PC-3 (cell line): ENCODE results near the gene DISC1. TPM values are rescaled to one million over a fixed set of nuclear protein-coding genes. Genes with fewer than 3 reads are reported as not detected.

Source experiments
- ATAC-seq: fragments of 200-7000 bp; cut with Tn5 transposase; 2 replicates; pipeline ENCODE4 v1.9.1; 2020; ENCODE audit warnings: mild to moderate bottlenecking, moderate library complexity
- BruUV-seq: library from RNA; stranded (reverse); fragments of 400-500 nt; replicated peaks from 2 replicates; lab custom pipeline; 2021; lab: Mats Ljungman, UMichigan
- CTCF ChIA-PET: fragments of 300-600 bp; sonication (Branson Sonifier 250); formaldehyde crosslinking; loops from one replicate; lab custom pipeline; 2022; ENCODE audit warnings: antibody characterized with exemption; lab: Charles Lee
- POLR2A ChIA-PET: fragments of 300-600 bp; sonication (Branson Sonifier 250); formaldehyde crosslinking; loops from one replicate; lab custom pipeline; 2022; ENCODE audit warnings: antibody characterized with exemption; ENCODE audit not compliant: unreplicated experiment; lab: Charles Lee
- DNase-seq: peaks from one replicate; pipeline ENCODE4 v3.0.0-alpha.2; 2015
- H2AFZ ChIP-seq: fragments of 300-600 bp; sonication (generic); 2 replicates; pipeline ENCODE4 v1.6.0; 2016; ENCODE audit warnings: antibody characterized with exemption, low read length
- H3F3A ChIP-seq: fragments of 300-600 bp; sonication (generic); one replicate; pipeline ENCODE4 v1.6.0; 2017; ENCODE audit warnings: antibody characterized with exemption, low read length, control low read depth, mild to moderate bottlenecking; ENCODE audit not compliant: unreplicated experiment
- H3K27ac ChIP-seq: fragments of 300-600 bp; sonication (generic); 2 replicates; pipeline ENCODE4 v1.5.1; 2016; ENCODE audit warnings: mild to moderate bottlenecking, low read length
- H3K27me3 ChIP-seq: fragments of 300-600 bp; sonication (generic); 2 replicates; pipeline ENCODE4 v1.6.1; 2016; ENCODE audit warnings: low read length, mixed read lengths
- H3K36me3 ChIP-seq: fragments of 300-600 bp; sonication (generic); 2 replicates; pipeline ENCODE4 v1.6.1; 2016; ENCODE audit warnings: low read depth, mixed run types, low read length, mixed read lengths
- H3K4me1 ChIP-seq: fragments of 300-600 bp; sonication (generic); 2 replicates; pipeline ENCODE4 v1.5.1; 2016; ENCODE audit warnings: low read length; ENCODE audit not compliant: insufficient read depth
- H3K4me2 ChIP-seq: fragments of 300-600 bp; sonication (generic); 2 replicates; pipeline ENCODE4 v1.6.0; 2016; ENCODE audit warnings: low read length
- H3K4me3 ChIP-seq: fragments of 300-600 bp; sonication (generic); 2 replicates; pipeline ENCODE4 v1.5.1; 2016; ENCODE audit warnings: mild to moderate bottlenecking, low read length, mixed read lengths
- H3K79me2 ChIP-seq: fragments of 300-600 bp; sonication (generic); 2 replicates; pipeline ENCODE4 v1.6.1; 2017; ENCODE audit warnings: low read length, mixed read lengths
- H3K9ac ChIP-seq: fragments of 300-600 bp; sonication (generic); 2 replicates; pipeline ENCODE4 v1.6.0; 2016; ENCODE audit warnings: mild to moderate bottlenecking, low read length
- H3K9me2 ChIP-seq: fragments of 300-600 bp; sonication (generic); replicated peaks from 2 replicates; pipeline ENCODE4 v1.6.1; 2016; ENCODE audit warnings: mixed run types, low read length, mixed read lengths
- H3K9me3 ChIP-seq: fragments of 300-600 bp; sonication (generic); 2 replicates; pipeline ENCODE4 v1.6.1; 2016; ENCODE audit warnings: low read length, mixed read lengths
- H4K20me1 ChIP-seq: fragments of 300-600 bp; sonication (generic); 2 replicates; pipeline ENCODE4 v1.6.1; 2016; ENCODE audit warnings: low read length, mixed read lengths
- CTCF ChIP-seq: fragments of 300-600 bp; sonication (generic); conservative IDR thresholded peaks from 2 replicates; pipeline ENCODE4 v1.5.1; 2017; ENCODE audit warnings: antibody characterized with exemption, low read depth, mild to moderate bottlenecking, low read length
- EZH2 ChIP-seq: fragments of 300-600 bp; sonication (generic); IDR thresholded peaks from one replicate; pipeline ENCODE4 v1.6.1; 2017; ENCODE audit warnings: antibody characterized with exemption, mild to moderate bottlenecking, low read length; ENCODE audit not compliant: unreplicated experiment
- EZH2phosphoT487 ChIP-seq: fragments of 300-600 bp; sonication (generic); IDR thresholded peaks from 2 replicates; pipeline ENCODE4 v1.6.1; 2018; ENCODE audit warnings: mild to moderate bottlenecking, antibody characterized with exemption, low read length, borderline replicate concordance
- intact Hi-C: fragments of 100-400 bp; cut with micrococcal nuclease; formaldehyde crosslinking; loops from 2 replicates; pipeline ENCODE4 v1.9.0; 2023
- total RNA-seq: library from RNA; depleted of rRNA; stranded (reverse); fragments of >200 nt; gene quantifications from 2 replicates; pipeline ENCODE4 v1.2.3, GENCODE V29; 2014

The DISC1 gene
- total RNA-seq, 1 experiment from 2014 or later = 3.4 TPM

GRCh38 chr1:232012773-232013386 lies 386.3 kb downstream of the DISC1 start:
- Histone ChIP-seq H3K9me2 (0 out of 2 replicates have a peak, but pooled peaks cover 3% of the 10 kb centered on the region), H3K36me3 (no peaks in the 10 kb centered on the region), H2AFZ (no peak overlapping the region), H3K4me3 (no peak overlapping the region), H3F3A (no peaks in the 10 kb centered on the region), H3K27me3 (no peaks in the 10 kb centered on the region), H4K20me1 (no peaks in the 10 kb centered on the region), H3K4me1 (no peaks in the 10 kb centered on the region), H3K9me3 (no peaks in the 10 kb centered on the region), H3K9ac (no peak overlapping the region), H3K79me2 (no peaks in the 10 kb centered on the region), H3K27ac (no peak overlapping the region), H3K4me2 (no peak overlapping the region)
- ChIA-PET CTCF (no interaction called here), POLR2A (no interaction called here)
- ATAC-seq (no peak), DNase-seq (no peak)
- intact Hi-C loops = loop anchor here (10.0 kb wide), 1 partner anchor 612 kb away; no protein-coding TSS in a partner anchor
- TF ChIP-seq CTCF (no peak), EZH2 (no peak), EZH2phosphoT487 (no peak)
- BruUV-seq = no TSS peak

- no peak overlapping the region for H3K4me2 ChIP-seq
- no peak overlapping the region for H3K27ac ChIP-seq
- H3K36me3 ChIP-seq = no peaks in the 10 kb centered on the region
- no peak overlapping the region for H3K9ac ChIP-seq
- no peak overlapping the region for H3K4me3 ChIP-seq
- H3F3A ChIP-seq = no peaks in the 10 kb centered on the region
- intact Hi-C loops = loop anchor here (10.0 kb wide), 1 partner anchor 610 kb away; no protein-coding TSS in a partner anchor
- H4K20me1 ChIP-seq = no peaks in the 10 kb centered on the region
- DNase-seq = no peak
- no peak overlapping the region for H2AFZ ChIP-seq
- no peak for ATAC-seq
- H3K27me3 ChIP-seq = no peaks in the 10 kb centered on the region
- TF ChIP-seq CTCF (no peak), EZH2phosphoT487 (no peak), EZH2 (no peak)
- H3K4me1 ChIP-seq = no peaks in the 10 kb centered on the region
- POLR2A ChIA-PET = no interaction called here
- CTCF ChIA-PET = no interaction called here
- BruUV-seq = no TSS peak
- H3K9me3 ChIP-seq = no peaks in the 10 kb centered on the region
- H3K9me2 ChIP-seq = no peaks in the 10 kb centered on the region
- H3K79me2 ChIP-seq = no peaks in the 10 kb centered on the region
Observed at GRCh38 chr1:232014941-232015340, 388.4 kb downstream of the DISC1 start.

GRCh38 chr1:232016616-232017015 lies 390.0 kb downstream of the DISC1 start:
- H2AFZ ChIP-seq = no peak overlapping the region
- no peak overlapping the region for H3K9ac ChIP-seq
- H3K27ac ChIP-seq = no peak overlapping the region
- no peaks in the 10 kb centered on the region for H3K36me3 ChIP-seq
- H3K9me3 ChIP-seq = no peaks in the 10 kb centered on the region
- BruUV-seq = no TSS peak
- ChIA-PET POLR2A (no interaction called here), CTCF (no interaction called here)
- peak; percentile 82 for ATAC-seq
- H3K4me3 ChIP-seq = no peak overlapping the region
- H3K9me2 ChIP-seq = no peaks in the 10 kb centered on the region
- no peak overlapping the region for H3K4me2 ChIP-seq
- intact Hi-C loops = loop anchor here (10.0 kb wide), 1 partner anchor 608 kb away; no protein-coding TSS in a partner anchor
- no peaks in the 10 kb centered on the region for H3K27me3 ChIP-seq
- H3K79me2 ChIP-seq = no peaks in the 10 kb centered on the region
- no peaks in the 10 kb centered on the region for H3F3A ChIP-seq
- TF ChIP-seq CTCF (no peak), EZH2 (no peak), EZH2phosphoT487 (no peak)
- H3K4me1 ChIP-seq = no peaks in the 10 kb centered on the region
- no peaks in the 10 kb centered on the region for H4K20me1 ChIP-seq
- no peak for DNase-seq
